Stimulated activated effector memory CD8-positive, alpha-beta T cell treated with anti-CD3 and anti-CD28 coated beads, Interleukin-12 subunit alpha, Interleukin-12 subunit beta, amount 100 ng/mL, for 72 hours (primary cell): ENCODE data around the gene KIF23.
"Not testable (repeated sequence)": the region's sequence is repeated elsewhere in the genome, so short reads cannot be mapped to it uniquely, and the experiment has no call there.

Experiments
- ATAC-seq: fragments of 150-1000 bp; cut with Tn5 transposase; 2 replicates; pipeline ENCODE4 v1.10.0; 2021
- DNase-seq, 2 donors: peaks; one replicate each; pipeline ENCODE4 v3.0.0; 2021 to 2022; ENCODE audit warnings: low spot score in 2 of 2
- H3K27ac Mint-ChIP-seq: one replicate; pipeline ENCODE4 v1.8.0; 2022; ENCODE audit warnings: mild to moderate bottlenecking, mixed read lengths
- H3K36me3 Mint-ChIP-seq: one replicate; pipeline ENCODE4 v1.8.0; 2022; ENCODE audit warnings: mild to moderate bottlenecking, mixed read lengths
- H3K4me1 Mint-ChIP-seq: one replicate; pipeline ENCODE4 v1.8.0; 2022; ENCODE audit warnings: mixed read lengths
- H3K4me3 Mint-ChIP-seq: one replicate; pipeline ENCODE4 v1.8.0; 2022; ENCODE audit warnings: mild to moderate bottlenecking, mixed read lengths
- H3K9me3 Mint-ChIP-seq: one replicate; pipeline ENCODE4 v1.8.0; 2022; ENCODE audit warnings: mixed read lengths

KIF23 gene

DNA sequence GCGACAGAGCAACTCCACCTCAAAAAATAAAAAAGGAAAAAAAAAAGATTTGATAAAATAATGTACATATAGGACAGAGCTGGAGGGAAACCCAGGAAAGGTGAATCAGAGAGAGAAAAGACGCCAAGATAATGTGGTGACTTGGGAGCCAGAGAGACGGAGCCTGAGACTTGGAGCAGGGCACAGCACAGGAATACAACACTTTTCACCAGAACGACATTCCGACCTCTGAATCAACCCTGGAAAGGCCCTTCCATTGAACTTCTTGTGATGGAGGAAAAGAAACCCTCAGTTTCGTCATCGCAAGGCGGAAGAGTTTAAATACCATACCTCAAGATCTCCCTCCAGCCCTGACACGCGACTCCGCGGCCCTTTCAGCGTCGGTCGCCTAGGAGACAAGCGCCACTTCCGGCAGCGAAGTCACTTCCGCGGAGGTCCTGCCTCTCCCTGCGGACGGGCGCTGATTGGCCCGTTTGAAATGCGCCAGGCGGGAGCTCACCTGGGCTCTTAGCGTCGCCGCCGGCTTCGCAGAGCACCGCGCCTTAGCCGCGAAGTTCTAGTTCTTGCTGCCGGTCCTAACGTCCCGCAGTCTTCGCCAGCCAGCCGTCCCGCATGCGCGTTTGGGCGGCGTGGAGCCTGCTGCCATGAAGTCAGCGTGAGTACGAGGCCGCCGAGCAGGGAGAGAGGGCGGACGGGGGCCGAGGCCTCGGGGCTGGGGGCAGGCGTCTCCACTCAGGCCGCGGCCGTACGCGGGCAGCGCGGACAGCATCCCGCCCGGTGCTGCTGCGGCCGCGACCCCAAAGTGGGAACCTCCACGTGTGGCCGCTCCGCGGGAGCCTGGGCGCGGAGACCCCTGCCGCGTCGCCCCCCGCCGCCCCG, at the start of gene KIF23:
KIF23 (plus strand) TSS at position 528 of the 879 bp plus-strand sequence; CDS start at position 645, 117 bp downstream.
- Mint-ChIP-seq H3K4me3 (peak within 1 kb of the TSS; percentile 78), H3K36me3 (peaks cover 11% of the 10 kb centered on the region), H3K4me1 (peaks cover 7% of the 10 kb centered on the region), H3K9me3 (no peaks in the 10 kb centered on the region), H3K27ac (peak within 1 kb of the TSS; percentile 72)
- ATAC-seq (peak; percentile 99), DNase-seq (peak; percentile 79 to 92)

- Mint-ChIP-seq H3K4me3 (no peak overlapping the region), H3K4me1 (no peaks in the 10 kb centered on the region), H3K9me3 (no peaks in the 10 kb centered on the region), H3K27ac (no peak overlapping the region), H3K36me3 (no peaks in the 10 kb centered on the region)
- ATAC-seq (no peak), DNase-seq (no peak)
Observed at GRCh38 chr15:69367236-69367635, 46.9 kb upstream of the KIF23 start.

- DNase-seq (no peak), ATAC-seq (no peak)
- H3K36me3 Mint-ChIP-seq: no peaks in the 10 kb centered on the region
- no peaks in the 10 kb centered on the region for H3K9me3 Mint-ChIP-seq
- no peaks in the 10 kb centered on the region for H3K4me1 Mint-ChIP-seq
- H3K4me3 Mint-ChIP-seq: no peak overlapping the region
- no peak overlapping the region for H3K27ac Mint-ChIP-seq
Observed at GRCh38 chr15:69369631-69370030, 44.5 kb upstream of the KIF23 start.

DNA sequence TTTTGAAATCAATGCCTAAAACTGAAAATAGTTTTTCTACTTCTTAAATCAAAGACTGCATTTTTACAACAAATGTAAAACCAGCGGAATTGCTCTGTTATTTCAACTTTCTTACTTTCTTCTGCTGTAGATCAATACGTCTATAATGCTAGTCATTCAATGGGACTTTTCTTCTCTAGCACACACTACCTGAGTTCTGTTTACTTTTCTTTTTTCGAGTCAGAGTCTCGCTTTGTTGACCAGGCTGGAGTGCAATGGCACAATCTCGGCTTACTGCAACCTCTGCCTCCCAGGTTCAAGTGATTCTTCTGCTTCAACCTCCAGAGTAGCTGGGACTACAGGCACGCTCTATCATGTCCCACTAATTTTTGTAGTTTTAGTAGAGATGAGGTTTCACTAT, 40.7 kb upstream of the KIF23 start:
- DNase-seq (no peak), ATAC-seq (no peak)
- H3K36me3 Mint-ChIP-seq: no peaks in the 10 kb centered on the region
- H3K4me3 Mint-ChIP-seq: no peak overlapping the region
- no peaks in the 10 kb centered on the region for H3K4me1 Mint-ChIP-seq
- no peak overlapping the region for H3K27ac Mint-ChIP-seq
- H3K9me3 Mint-ChIP-seq: no peaks in the 10 kb centered on the region

GRCh38 chr15:69375151-69375790, 38.9 kb upstream of the KIF23 start:
- ATAC-seq (no peak), DNase-seq (no peak)
- H3K27ac Mint-ChIP-seq: no peak overlapping the region
- H3K9me3 Mint-ChIP-seq: no peaks in the 10 kb centered on the region
- H3K4me3 Mint-ChIP-seq: no peak overlapping the region
- H3K4me1 Mint-ChIP-seq: no peaks in the 10 kb centered on the region
- H3K36me3 Mint-ChIP-seq: no peaks in the 10 kb centered on the region

GRCh38 chr15:69377216-69377970, 36.8 kb upstream of the KIF23 start:
- DNase-seq (no peak), ATAC-seq (no peak)
- H3K4me1 Mint-ChIP-seq: no peaks in the 10 kb centered on the region
- H3K4me3 Mint-ChIP-seq: no peak overlapping the region
- no peaks in the 10 kb centered on the region for H3K9me3 Mint-ChIP-seq
- H3K27ac Mint-ChIP-seq: no peak overlapping the region
- no peaks in the 10 kb centered on the region for H3K36me3 Mint-ChIP-seq

GRCh38 chr15:69380100-69380725, 33.9 kb upstream of the KIF23 start:
- DNase-seq: no peak

DNA sequence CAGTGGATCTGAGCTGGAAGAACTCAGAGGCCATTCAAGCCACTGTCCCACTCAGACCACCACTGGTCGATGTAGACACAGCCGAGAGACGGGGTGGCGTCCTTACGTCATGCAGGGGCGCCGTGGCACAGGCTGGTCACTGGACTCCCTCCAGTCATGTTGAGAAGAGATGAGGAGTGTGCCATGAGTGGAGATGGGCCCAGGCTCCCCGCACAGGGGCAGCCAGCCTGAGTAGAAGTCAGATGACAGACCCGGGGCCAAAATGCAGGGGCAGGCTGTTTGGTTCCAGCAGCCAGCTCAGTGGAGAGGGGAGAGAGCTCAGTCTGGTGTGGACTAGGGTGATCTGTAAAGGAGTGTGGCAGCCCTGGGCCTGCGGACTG, 33.4 kb upstream of the KIF23 start:
- Mint-ChIP-seq H3K36me3 (no peaks in the 10 kb centered on the region), H3K4me1 (no peaks in the 10 kb centered on the region), H3K9me3 (no peaks in the 10 kb centered on the region), H3K27ac (no peak overlapping the region), H3K4me3 (no peak overlapping the region)
- ATAC-seq: no peak
- DNase-seq: no peak

More at GRCh38 chr15:69380100-69380725, 33.9 kb upstream of the KIF23 start:
- Mint-ChIP-seq H3K36me3 (no peaks in the 10 kb centered on the region), H3K4me1 (no peaks in the 10 kb centered on the region), H3K27ac (no peak overlapping the region), H3K9me3 (no peaks in the 10 kb centered on the region), H3K4me3 (no peak overlapping the region)
- ATAC-seq: no peak

DNA sequence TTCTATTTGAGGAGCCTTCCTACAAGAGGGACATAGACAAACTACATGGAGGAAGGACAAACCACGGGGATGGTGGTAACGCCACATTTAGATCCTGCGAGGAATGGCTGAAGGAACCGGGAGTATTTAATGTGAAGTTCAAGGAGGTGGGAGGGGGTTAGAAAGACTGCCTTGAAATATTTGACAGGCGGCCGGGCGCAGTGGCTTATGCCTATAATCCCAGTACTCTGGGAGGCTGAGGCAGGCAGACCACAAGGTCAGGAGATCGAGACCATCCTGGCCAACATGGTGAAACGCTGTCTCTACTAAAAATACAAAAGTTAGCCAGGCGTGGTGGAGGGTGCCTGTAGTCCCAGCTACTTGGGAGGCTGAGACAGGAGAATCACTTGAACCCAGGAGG, 32.0 kb upstream of the KIF23 start:
- H3K4me3 Mint-ChIP-seq, H3K36me3 Mint-ChIP-seq, ATAC-seq, H3K9me3 Mint-ChIP-seq, DNase-seq, H3K27ac Mint-ChIP-seq, H3K4me1 Mint-ChIP-seq: not testable (repeated sequence)

- not testable (repeated sequence) for H3K4me1 Mint-ChIP-seq, H3K36me3 Mint-ChIP-seq, H3K4me3 Mint-ChIP-seq, H3K9me3 Mint-ChIP-seq, H3K27ac Mint-ChIP-seq, DNase-seq, ATAC-seq
Observed at GRCh38 chr15:69384066-69384465, 30.1 kb upstream of the KIF23 start.

DNA sequence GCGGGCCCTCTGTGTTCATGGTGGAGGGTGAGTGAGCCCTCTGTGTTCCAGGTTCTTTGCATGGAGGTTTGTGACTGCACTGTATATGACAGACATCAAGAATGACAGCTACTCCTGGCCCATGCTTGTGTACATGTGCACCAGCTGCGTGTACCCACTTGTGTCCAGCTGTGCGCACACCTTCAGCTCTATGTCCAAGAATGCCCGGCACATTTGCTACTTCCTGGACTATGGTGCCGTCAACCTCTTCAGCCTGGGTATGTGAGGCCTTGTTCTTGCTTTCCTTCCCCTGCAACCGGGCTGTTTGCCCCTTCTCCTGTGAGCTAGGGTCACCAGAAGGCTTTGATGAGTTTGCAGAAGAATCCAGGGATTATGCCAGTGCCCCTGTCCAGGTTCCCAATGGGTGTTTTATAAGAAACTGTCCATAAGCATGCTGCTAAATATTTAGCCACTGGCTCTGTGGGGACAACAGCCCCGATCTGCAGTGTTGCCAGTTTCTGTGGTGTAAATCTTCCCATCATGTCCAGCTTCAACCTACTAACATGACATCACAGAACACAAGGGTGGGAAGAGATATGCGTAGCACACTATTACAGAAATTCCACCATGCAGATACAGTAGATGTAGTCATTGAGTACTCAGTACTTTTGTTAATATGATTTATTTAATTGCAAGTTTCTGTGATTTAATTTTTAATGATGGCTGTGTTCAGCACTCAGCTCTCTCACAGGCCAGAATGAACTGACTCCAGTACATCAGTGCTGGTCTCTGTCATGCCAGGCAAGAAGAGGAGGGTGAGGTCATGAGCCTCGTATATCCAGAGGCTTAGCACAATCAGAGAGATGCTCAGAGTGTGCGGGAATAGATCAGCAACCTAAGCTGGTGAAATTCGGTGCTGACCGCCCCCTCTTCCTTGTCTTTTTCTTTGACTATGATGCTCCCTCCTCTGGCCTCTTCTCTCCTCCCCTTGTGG, 29.2 kb upstream of the KIF23 start:
- Mint-ChIP-seq H3K4me3 (no peak overlapping the region), H3K9me3 (no peaks in the 10 kb centered on the region), H3K36me3 (no peaks in the 10 kb centered on the region), H3K4me1 (no peaks in the 10 kb centered on the region), H3K27ac (no peak overlapping the region)
- no peak for ATAC-seq
- no peak for DNase-seq

- Mint-ChIP-seq H3K9me3 (no peaks in the 10 kb centered on the region), H3K4me1 (no peaks in the 10 kb centered on the region), H3K36me3 (no peaks in the 10 kb centered on the region), H3K4me3 (no peak overlapping the region), H3K27ac (no peak overlapping the region)
- DNase-seq (no peak), ATAC-seq (no peak)
Observed at GRCh38 chr15:69385831-69386230, 28.3 kb upstream of the KIF23 start.

DNA sequence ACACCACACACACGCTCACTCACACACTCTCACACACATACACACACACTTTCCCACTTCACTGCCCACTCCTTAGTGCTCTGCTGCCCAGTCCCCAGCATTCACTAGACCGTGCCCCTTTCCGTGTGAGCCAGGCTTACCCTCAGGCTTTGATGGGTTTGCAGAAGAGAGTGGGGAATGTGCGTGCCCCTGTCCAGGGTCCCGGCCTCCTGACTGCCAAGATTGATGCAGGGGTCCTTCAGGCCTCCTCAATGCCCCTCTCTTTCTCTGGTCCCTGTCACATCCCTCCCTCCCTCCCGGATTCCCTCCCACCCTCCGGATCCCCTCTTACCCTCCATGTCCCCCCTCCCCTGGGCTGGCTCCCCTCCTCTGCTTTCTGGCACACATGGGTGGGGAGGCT, 27.9 kb upstream of the KIF23 start:
- Mint-ChIP-seq H3K4me3 (no peak overlapping the region), H3K27ac (no peak overlapping the region), H3K4me1 (no peaks in the 10 kb centered on the region), H3K36me3 (no peaks in the 10 kb centered on the region), H3K9me3 (no peaks in the 10 kb centered on the region)
- ATAC-seq (no peak), DNase-seq (no peak)

- DNase-seq (no peak), ATAC-seq (no peak)
- Mint-ChIP-seq H3K4me3 (no peak overlapping the region), H3K27ac (no peak overlapping the region), H3K36me3 (no peaks in the 10 kb centered on the region), H3K4me1 (no peaks in the 10 kb centered on the region), H3K9me3 (no peaks in the 10 kb centered on the region)
Observed at GRCh38 chr15:69388260-69388705, 25.9 kb upstream of the KIF23 start.
